Measurements from ENCODE around the gene MRPL41. TPM values are rescaled to one million over a fixed set of nuclear protein-coding genes. Genes with fewer than 3 reads are reported as not detected.

The MRPL41 gene
- total RNA-seq, 1 experiment from 2014 or later, result 66.6 TPM

DNA sequence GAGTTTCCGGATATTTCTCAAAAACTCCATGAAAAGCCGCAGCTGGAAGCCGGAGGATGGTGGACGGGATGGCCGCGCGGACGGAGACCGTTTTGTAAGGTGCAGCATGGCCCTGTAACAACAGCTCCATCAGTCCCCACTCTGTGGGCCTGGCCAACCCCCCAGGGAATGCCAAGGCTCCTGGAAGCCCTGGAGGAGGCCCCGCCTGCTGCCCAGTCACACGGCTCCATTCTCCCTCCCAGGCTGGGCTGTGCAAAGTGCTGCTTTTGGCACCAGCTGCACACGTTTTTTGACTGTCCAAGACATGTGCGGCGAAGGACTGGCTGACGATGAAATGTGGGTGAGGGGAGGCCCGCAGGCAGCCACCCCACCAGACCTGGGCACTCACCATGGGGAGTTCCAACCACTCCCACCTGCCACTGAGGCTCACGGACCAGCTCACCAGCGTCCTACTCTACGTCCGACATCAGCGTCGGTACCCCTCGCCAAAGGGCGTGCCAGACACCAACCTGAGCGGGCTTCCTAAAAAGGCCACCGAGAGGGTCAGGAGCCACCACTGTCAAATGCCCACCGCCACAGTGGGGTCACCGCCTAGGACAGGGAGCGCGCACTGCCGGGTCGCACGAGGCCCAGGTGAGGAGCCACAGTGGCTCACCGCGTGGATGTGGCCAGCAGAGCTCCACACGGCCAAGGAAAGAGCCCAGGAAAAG lies 28.8 kb upstream of the MRPL41 start:
- ChIA-PET POLR2A (ENCODE audit: low non-redundant PET) (no interaction called here), CTCF (no interaction called here)
- no peak overlapping the region for H3K4me3 ChIP-seq (ENCODE audit: low read depth, low read length, poor library complexity, severe bottlenecking)
- H3K9me3 ChIP-seq (ENCODE audit: low read depth, low read length, poor library complexity, severe bottlenecking), result no peaks in the 10 kb centered on the region
- no peaks in the 10 kb centered on the region for H3K4me1 ChIP-seq (ENCODE audit: insufficient read depth, low read length, poor library complexity, severe bottlenecking)
- BruUV-seq (replicated peaks), result no TSS peak
- DNase-seq (ENCODE audit: low spot score), result no peak
- TF ChIP-seq, protein P1, sequence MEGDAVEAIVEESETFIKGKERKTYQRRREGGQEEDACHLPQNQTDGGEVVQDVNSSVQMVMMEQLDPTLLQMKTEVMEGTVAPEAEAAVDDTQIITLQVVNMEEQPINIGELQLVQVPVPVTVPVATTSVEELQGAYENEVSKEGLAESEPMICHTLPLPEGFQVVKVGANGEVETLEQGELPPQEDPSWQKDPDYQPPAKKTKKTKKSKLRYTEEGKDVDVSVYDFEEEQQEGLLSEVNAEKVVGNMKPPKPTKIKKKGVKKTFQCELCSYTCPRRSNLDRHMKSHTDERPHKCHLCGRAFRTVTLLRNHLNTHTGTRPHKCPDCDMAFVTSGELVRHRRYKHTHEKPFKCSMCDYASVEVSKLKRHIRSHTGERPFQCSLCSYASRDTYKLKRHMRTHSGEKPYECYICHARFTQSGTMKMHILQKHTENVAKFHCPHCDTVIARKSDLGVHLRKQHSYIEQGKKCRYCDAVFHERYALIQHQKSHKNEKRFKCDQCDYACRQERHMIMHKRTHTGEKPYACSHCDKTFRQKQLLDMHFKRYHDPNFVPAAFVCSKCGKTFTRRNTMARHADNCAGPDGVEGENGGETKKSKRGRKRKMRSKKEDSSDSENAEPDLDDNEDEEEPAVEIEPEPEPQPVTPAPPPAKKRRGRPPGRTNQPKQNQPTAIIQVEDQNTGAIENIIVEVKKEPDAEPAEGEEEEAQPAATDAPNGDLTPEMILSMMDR (conservative IDR thresholded peaks at IDR 0.05; ENCODE audit: low read depth, low read length), result no peak
- TF ChIP-seq EZH2 (IDR thresholded peaks at IDR 0.05; ENCODE audit: borderline replicate concordance, low read depth, low read length, poor library complexity, severe bottlenecking), result no peak
- H3K36me3 ChIP-seq (ENCODE audit: insufficient read depth, low read length, poor library complexity, severe bottlenecking), result no peaks in the 10 kb centered on the region
- intact Hi-C loops (cut with micrococcal nuclease; ENCODE audit: unreplicated experiment), result no loop called here
- no peak overlapping the region for H3K27ac ChIP-seq (ENCODE audit: low read depth, low read length, poor library complexity, severe bottlenecking)
- no peaks in the 10 kb centered on the region for H3K27me3 ChIP-seq (replicated peaks; ENCODE audit: insufficient read depth, low read depth, low read length, poor library complexity)

DNA sequence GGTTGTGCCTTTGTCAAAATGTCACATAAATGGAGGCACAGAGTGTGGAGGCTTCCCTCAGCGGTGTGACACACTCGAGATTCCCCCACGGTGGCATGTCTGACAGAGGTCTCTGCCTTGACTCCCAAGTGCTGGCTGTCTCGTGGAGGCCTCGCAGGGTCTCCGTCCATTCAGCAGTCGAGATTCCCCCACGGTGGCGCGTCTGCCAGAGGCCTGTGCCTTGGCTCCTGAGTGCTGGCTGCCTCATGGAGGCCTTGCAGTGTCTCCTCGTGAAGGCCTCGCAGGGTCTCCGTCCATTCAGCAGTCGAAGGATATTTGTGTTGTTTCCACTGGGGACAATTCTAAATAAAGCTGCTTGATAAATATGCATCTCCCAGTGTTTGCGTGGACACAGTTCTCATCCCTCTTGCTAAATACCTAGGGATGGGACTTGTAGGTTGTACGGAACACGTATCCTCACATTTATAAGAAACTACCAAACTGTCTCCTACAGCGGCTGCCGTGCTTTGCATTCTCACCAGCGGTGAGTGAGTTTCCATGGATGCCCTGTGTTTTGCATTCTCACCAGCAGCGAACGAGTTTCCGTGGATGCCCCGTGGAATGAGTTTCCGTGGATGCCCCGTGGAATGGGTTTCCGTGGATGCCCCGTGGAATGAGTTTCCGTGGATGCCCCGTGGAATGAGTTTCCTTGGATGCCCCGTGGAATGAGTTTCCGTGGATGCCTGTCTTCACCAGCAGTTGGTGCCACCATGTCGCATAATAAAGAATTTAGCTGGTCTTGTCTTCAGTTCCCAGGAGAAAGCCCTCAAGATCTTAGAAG lies 27.3 kb upstream of the MRPL41 start:
- Histone ChIP-seq H3K9me3 (ENCODE audit: low read depth, low read length, poor library complexity, severe bottlenecking) (no peaks in the 10 kb centered on the region), H3K4me1 (ENCODE audit: insufficient read depth, low read length, poor library complexity, severe bottlenecking) (no peaks in the 10 kb centered on the region), H3K27me3 (replicated peaks; ENCODE audit: insufficient read depth, low read depth, low read length, poor library complexity) (no peaks in the 10 kb centered on the region), H3K4me3 (ENCODE audit: low read depth, low read length, poor library complexity, severe bottlenecking) (no peak overlapping the region), H3K27ac (ENCODE audit: low read depth, low read length, poor library complexity, severe bottlenecking) (no peak overlapping the region), H3K36me3 (ENCODE audit: insufficient read depth, low read length, poor library complexity, severe bottlenecking) (no peaks in the 10 kb centered on the region)
- TF ChIP-seq, protein P1 (conservative IDR thresholded peaks at IDR 0.05; ENCODE audit: low read depth, low read length), result no peak
- no peak for TF ChIP-seq EZH2 (IDR thresholded peaks at IDR 0.05; ENCODE audit: borderline replicate concordance, low read depth, low read length, poor library complexity, severe bottlenecking)
- DNase-seq (ENCODE audit: low spot score), result no peak
- intact Hi-C loops (cut with micrococcal nuclease; ENCODE audit: unreplicated experiment), result no loop called here
- no TSS peak for BruUV-seq (replicated peaks)
- ChIA-PET CTCF (interaction anchor here (0.6 kb wide), 2 partner anchors 101 to 124 kb away, joined by 4 to 9 read pairs; partner anchors contain the start of genes EXD3 and NOXA1), POLR2A (ENCODE audit: low non-redundant PET) (no interaction called here)

DNA sequence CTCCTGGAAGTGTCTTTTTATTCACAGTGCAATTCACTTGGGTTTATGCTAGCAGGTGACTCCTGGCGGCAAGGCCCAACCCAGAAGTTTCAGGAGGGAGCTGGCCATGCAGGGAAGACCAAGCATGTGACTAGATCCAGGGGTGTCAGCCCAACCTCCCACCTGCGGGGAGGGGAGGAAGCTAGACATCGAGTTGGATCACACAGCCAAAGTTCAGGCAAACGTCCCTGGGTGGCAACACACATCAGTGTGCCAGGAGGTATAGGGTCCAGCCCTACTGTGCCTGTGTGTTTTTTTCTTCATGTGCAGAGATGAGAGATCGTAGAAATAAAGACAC lies 26.7 kb upstream of the MRPL41 start:
- H3K4me3 ChIP-seq (ENCODE audit: low read depth, low read length, poor library complexity, severe bottlenecking), result no peak overlapping the region
- DNase-seq (ENCODE audit: low spot score), result no peak
- H3K4me1 ChIP-seq (ENCODE audit: insufficient read depth, low read length, poor library complexity, severe bottlenecking), result no peaks in the 10 kb centered on the region
- H3K27ac ChIP-seq (ENCODE audit: low read depth, low read length, poor library complexity, severe bottlenecking), result no peak overlapping the region
- no peaks in the 10 kb centered on the region for H3K27me3 ChIP-seq (replicated peaks; ENCODE audit: insufficient read depth, low read depth, low read length, poor library complexity)
- no peak for TF ChIP-seq EZH2 (IDR thresholded peaks at IDR 0.05; ENCODE audit: borderline replicate concordance, low read depth, low read length, poor library complexity, severe bottlenecking)
- TF ChIP-seq, protein P1 (conservative IDR thresholded peaks at IDR 0.05; ENCODE audit: low read depth, low read length), result no peak
- ChIA-PET POLR2A (ENCODE audit: low non-redundant PET) (no interaction called here), CTCF (interaction anchor here (0.6 kb wide), 1 partner anchor 125 kb away, joined by 4 read pairs; no protein-coding TSS in a partner anchor)
- BruUV-seq (replicated peaks), result no TSS peak
- intact Hi-C loops (cut with micrococcal nuclease; ENCODE audit: unreplicated experiment), result no loop called here
- H3K36me3 ChIP-seq (ENCODE audit: insufficient read depth, low read length, poor library complexity, severe bottlenecking), result no peaks in the 10 kb centered on the region
- H3K9me3 ChIP-seq (ENCODE audit: low read depth, low read length, poor library complexity, severe bottlenecking), result no peaks in the 10 kb centered on the region

Measured in A673 (cell line).